ENCODE measurements around the gene GASK1A.

GRCh38 chr3:43048470-43048869 is 69.4 kb downstream of the GASK1A start:
- no peak for TF ChIP-seq CTCF (IDR thresholded peaks at IDR 0.05)
- TF ChIP-seq POLR2A (IDR thresholded peaks at IDR 0.05) = no peak

Measured in esophagus squamous epithelium (tissue), 4 donors.